ENCODE data around the gene ADAMTS9. TPM values are rescaled to one million over a fixed set of nuclear protein-coding genes. Genes with fewer than 3 reads are reported as not detected.
"Not testable (repeated sequence)": the region's sequence is repeated elsewhere in the genome, so short reads cannot be mapped to it uniquely, and the experiment has no call there.

ADAMTS9 gene
- total and polyA plus RNA-seq, 9 donors = 11.8 to 88.8 (median 29.9) TPM

DNA sequence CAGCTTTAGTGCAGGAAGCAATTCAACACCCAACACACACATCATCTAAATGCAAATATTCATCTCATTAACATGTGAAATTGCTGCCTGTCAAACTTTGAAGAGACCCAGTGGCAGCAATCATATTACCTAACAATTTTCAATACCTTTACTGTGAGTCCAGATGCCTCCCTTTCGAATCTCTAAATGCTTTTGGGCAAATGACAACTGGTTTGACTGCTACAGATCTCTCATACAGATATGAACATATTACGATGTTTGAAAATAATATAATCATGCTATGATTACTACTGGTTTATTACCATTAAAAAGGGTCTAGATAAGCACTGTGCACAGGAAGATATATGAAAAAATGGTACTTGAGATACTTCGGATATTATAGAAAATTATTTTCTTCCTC lies 137.9 kb downstream of the ADAMTS9 start:
- WGBS, 3 donors = 89 to 98% (median 92%) methylated on average over 3 of the region's 3 CpGs
- DNase-seq = no peak
- no peaks in the 10 kb centered on the region for H3K27me3 ChIP-seq
- intact Hi-C loops (cut with DNase I) = loop anchor here in 1 of 4 donors (5.0 kb wide), 1 partner anchor 137 kb away; the partner anchor contains the start of gene ADAMTS9
- H3K36me3 ChIP-seq = no peaks in the 10 kb centered on the region
- H3K9me3 ChIP-seq = no peaks in the 10 kb centered on the region
- peaks cover 8% of the 10 kb centered on the region for H3K4me1 ChIP-seq (ENCODE audit: insufficient read depth)
- no peak overlapping the region for H3K4me3 ChIP-seq
- H3K27ac ChIP-seq = peak overlapping the region in 1 of 2 donors; percentile 46
- no peak for TF ChIP-seq EP300 (IDR thresholded peaks at IDR 0.05)
- no peak for TF ChIP-seq POLR2A (IDR thresholded peaks at IDR 0.05)
- TF ChIP-seq, protein P1, sequence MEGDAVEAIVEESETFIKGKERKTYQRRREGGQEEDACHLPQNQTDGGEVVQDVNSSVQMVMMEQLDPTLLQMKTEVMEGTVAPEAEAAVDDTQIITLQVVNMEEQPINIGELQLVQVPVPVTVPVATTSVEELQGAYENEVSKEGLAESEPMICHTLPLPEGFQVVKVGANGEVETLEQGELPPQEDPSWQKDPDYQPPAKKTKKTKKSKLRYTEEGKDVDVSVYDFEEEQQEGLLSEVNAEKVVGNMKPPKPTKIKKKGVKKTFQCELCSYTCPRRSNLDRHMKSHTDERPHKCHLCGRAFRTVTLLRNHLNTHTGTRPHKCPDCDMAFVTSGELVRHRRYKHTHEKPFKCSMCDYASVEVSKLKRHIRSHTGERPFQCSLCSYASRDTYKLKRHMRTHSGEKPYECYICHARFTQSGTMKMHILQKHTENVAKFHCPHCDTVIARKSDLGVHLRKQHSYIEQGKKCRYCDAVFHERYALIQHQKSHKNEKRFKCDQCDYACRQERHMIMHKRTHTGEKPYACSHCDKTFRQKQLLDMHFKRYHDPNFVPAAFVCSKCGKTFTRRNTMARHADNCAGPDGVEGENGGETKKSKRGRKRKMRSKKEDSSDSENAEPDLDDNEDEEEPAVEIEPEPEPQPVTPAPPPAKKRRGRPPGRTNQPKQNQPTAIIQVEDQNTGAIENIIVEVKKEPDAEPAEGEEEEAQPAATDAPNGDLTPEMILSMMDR (IDR thresholded peaks at IDR 0.05) = no peak

DNA sequence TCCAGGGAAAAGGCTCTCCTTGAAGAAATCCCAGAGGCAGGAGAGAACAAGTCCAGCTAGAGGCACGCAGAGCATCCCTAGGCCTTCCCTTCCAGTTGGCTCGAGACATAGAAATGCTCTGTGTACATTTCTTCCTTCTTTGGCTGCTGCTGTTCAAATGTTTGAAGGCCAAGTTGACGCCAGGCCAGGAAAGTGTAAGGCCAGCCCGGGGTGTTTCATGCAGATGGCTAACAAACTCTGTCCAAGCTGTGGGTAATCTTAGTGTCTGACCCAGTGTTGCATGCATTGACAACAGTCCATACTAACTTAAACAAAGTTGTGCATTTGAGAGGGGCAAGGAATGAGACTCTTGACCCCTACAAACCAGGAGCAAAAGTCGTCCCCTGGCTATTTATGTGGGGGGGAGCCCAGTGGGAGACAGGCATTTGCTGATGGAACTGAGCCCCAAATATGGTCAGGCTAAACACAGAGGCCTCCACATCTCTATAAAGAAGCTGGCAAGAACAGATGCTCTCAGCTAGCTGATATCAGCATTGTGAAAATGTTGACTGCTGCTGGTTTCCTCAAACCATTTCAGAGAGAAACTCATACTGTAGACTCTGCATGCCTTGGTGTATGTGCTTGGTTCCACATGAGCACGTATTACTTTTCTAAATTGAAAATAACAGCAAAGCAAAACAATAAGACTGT lies 139.5 kb downstream of the ADAMTS9 start:
- Histone ChIP-seq H3K27ac (peak overlapping the region in 1 of 2 donors; percentile 59), H3K9me3 (no peaks in the 10 kb centered on the region), H3K27me3 (no peaks in the 10 kb centered on the region), H3K4me3 (no peak overlapping the region), H3K4me1 (ENCODE audit: insufficient read depth) (peaks cover 8% of the 10 kb centered on the region), H3K36me3 (no peaks in the 10 kb centered on the region)
- DNase-seq = peak; percentile 79 to 89 (median 86)
- TF ChIP-seq, protein P1 (IDR thresholded peaks at IDR 0.05) = no peak
- TF ChIP-seq POLR2A (IDR thresholded peaks at IDR 0.05) = no peak
- no peak for TF ChIP-seq EP300 (IDR thresholded peaks at IDR 0.05)
- intact Hi-C loops (cut with DNase I) = loop anchor here in 1 of 4 donors (5.0 kb wide), 1 partner anchor 139 kb away; the partner anchor contains the start of gene ADAMTS9
- 6 to 11% (median 7%) methylated on average over 6 of the region's 6 CpGs for WGBS, 3 donors

GRCh38 chr3:64546856-64547255 lies 140.9 kb downstream of the ADAMTS9 start:
- Histone ChIP-seq H3K4me1 (ENCODE audit: insufficient read depth) (peaks cover 8% of the 10 kb centered on the region), H3K9me3 (no peaks in the 10 kb centered on the region), H3K4me3 (no peak overlapping the region), H3K27me3 (no peaks in the 10 kb centered on the region), H3K27ac (no peak overlapping the region), H3K36me3 (no peaks in the 10 kb centered on the region)
- TF ChIP-seq EP300 (IDR thresholded peaks at IDR 0.05) = no peak
- TF ChIP-seq, protein P1 (IDR thresholded peaks at IDR 0.05) = no peak
- no peak for TF ChIP-seq POLR2A (IDR thresholded peaks at IDR 0.05)
- 91 to 93% (median 92%) methylated on average over 8 of the region's 8 CpGs for WGBS, 3 donors
- intact Hi-C loops (cut with DNase I) = loop anchor here in 1 of 4 donors (5.0 kb wide), 1 partner anchor 140 kb away; the partner anchor contains the start of gene ADAMTS9
- DNase-seq = no peak

GRCh38 chr3:64545239-64545638 lies 142.6 kb downstream of the ADAMTS9 start:
- H3K27ac ChIP-seq; H3K9me3 ChIP-seq; DNase-seq; H3K4me1 ChIP-seq (ENCODE audit: insufficient read depth); H3K4me3 ChIP-seq; H3K27me3 ChIP-seq; H3K36me3 ChIP-seq: not testable (repeated sequence)
- WGBS, 3 donors = 92 to 99% (median 96%) methylated on average over 3 of the region's 3 CpGs
- intact Hi-C loops (cut with DNase I) = loop anchor here in 1 of 4 donors (5.0 kb wide), 1 partner anchor 142 kb away; the partner anchor contains the start of gene ADAMTS9

- Histone ChIP-seq H3K36me3 (no peaks in the 10 kb centered on the region), H3K4me3 (no peak overlapping the region), H3K4me1 (ENCODE audit: insufficient read depth) (peaks cover 3% of the 10 kb centered on the region), H3K27ac (no peak overlapping the region), H3K9me3 (no peaks in the 10 kb centered on the region), H3K27me3 (no peaks in the 10 kb centered on the region)
- no peak for DNase-seq
- intact Hi-C loops (cut with DNase I) = no loop called here
- TF ChIP-seq, protein P1 (IDR thresholded peaks at IDR 0.05) = no peak
- TF ChIP-seq POLR2A (IDR thresholded peaks at IDR 0.05) (no peak), EP300 (IDR thresholded peaks at IDR 0.05) (no peak)
- WGBS, 3 donors = 92 to 97% (median 96%) methylated on average over 4 of the region's 4 CpGs
Observed at GRCh38 chr3:64541803-64542202, 146.0 kb downstream of the ADAMTS9 start.

Data from ovary (tissue), 9 donors.